DMS79 (cell line): Measurements from ENCODE around the gene TM9SF3.

Experiments
- DNase-seq: peaks from one replicate; lab custom pipeline; 2025; lab: John Stamatoyannopoulos, UW

Gene TM9SF3

DNA sequence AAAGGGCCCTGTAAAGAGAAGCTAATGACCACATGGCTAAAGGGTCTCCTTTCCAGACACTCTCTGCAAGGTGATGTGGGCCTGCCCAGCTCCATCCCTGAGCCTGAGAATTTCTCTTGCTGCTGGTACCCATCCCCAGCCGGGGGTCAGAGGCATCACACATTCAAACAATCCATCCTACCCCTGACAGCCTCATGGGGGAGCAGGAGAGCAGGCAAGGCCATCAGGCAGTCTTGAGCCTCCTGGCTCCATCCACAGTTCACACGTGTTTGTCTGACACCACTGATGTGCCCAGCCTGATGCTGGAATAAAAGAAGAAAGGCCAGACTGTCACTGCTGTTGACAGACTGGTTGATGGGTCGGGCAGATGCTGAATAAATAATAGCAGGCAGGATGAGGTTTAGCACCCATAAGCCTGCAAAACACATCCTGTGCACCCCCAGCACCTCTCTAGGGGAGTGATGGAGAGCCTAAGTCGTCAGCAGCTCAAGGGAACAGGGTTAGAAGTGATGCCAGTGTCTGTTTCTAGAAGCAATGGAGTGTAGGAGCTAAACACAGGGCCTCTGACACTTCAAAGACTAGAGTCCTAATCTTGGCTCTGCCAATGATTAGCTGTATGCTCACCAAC, 116.6 kb downstream of the TM9SF3 start:
- DNase-seq: no peak

DNA sequence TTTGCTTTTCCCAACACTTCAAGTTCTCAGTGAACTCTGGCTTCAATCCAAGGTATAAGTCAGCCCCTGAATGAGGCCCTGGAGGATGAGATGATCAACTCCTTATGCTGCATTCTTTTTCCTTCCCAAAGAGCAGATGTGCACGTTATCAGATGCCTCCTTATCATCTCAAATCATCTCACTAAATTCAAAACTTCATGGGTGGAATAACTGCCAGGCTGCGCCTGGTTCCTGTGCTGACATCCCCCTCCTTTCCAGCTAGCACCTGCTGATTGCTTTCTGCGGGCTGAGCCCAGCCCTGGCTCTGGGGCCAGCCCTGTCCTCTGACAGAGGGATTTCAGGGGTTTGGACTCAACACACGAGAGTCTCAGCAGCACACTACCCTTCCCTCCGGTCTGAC, 118.0 kb downstream of the TM9SF3 start:
- peak; percentile 25 for DNase-seq
